Tibial nerve (tissue), 4 donors: ENCODE measurements around the gene SGMS2.

ENCODE experiments used
- EP300 ChIP-seq, 2 donors: sonication (generic); formaldehyde crosslinking; IDR thresholded peaks; one replicate each; pipeline ENCODE4 v1.6.1; 2017; ENCODE audit warnings: antibody characterized with exemption in 2 of 2, mild to moderate bottlenecking in 1 of 2
- POLR2A ChIP-seq, 2 donors: fragments of 450-650 bp; IDR thresholded peaks; one replicate each; pipeline ENCODE4 v1.6.1; 2017; ENCODE audit warnings: antibody characterized with exemption in 2 of 2, mild to moderate bottlenecking in 2 of 2, moderate library complexity in 2 of 2
- TF ChIP-seq, protein P1 (sequence below), 5 experiments: fragments of 200-600 bp in 3 of 5; fragments of 450-650 bp in 2 of 5; sonication (generic) in 3 of 5; IDR thresholded peaks; one replicate each; pipeline ENCODE4 v1.5.1; 2016 to 2019; ENCODE audit warnings: antibody characterized with exemption in 5 of 5, mild to moderate bottlenecking in 3 of 5, moderate library complexity in 2 of 5

DNA sequence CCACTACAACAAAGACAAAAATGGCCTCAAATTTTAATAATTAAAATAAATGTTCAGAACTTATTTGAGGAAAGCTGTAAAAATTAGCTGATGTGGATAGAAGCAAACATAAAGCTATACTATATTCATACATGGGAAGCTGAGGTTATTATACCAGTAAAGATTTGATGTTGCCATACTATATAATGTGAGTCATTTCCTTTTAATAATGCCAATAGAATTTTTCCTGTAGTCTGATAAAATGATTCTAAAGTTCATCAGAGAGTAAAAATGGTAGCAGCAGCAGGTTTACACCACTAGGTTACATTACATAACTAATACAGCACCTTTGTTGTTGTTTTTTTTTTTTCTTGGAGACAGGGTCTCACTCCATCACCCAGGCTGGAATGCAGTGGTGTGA, 61.1 kb downstream of the SGMS2 start:
- TF ChIP-seq, protein P1, sequence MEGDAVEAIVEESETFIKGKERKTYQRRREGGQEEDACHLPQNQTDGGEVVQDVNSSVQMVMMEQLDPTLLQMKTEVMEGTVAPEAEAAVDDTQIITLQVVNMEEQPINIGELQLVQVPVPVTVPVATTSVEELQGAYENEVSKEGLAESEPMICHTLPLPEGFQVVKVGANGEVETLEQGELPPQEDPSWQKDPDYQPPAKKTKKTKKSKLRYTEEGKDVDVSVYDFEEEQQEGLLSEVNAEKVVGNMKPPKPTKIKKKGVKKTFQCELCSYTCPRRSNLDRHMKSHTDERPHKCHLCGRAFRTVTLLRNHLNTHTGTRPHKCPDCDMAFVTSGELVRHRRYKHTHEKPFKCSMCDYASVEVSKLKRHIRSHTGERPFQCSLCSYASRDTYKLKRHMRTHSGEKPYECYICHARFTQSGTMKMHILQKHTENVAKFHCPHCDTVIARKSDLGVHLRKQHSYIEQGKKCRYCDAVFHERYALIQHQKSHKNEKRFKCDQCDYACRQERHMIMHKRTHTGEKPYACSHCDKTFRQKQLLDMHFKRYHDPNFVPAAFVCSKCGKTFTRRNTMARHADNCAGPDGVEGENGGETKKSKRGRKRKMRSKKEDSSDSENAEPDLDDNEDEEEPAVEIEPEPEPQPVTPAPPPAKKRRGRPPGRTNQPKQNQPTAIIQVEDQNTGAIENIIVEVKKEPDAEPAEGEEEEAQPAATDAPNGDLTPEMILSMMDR (IDR thresholded peaks at IDR 0.05): no peak
- TF ChIP-seq POLR2A (IDR thresholded peaks at IDR 0.05): no peak
- TF ChIP-seq EP300 (IDR thresholded peaks at IDR 0.05): no peak
